Kidney (tissue), 14 donors: ENCODE data around the gene KLKB1. TPM values are rescaled to one million over a fixed set of nuclear protein-coding genes. Genes with fewer than 3 reads are reported as not detected.
"Not testable (repeated sequence)": the region's sequence is repeated elsewhere in the genome, so short reads cannot be mapped to it uniquely, and the experiment has no call there.

ENCODE experiments used
- DNase-seq, 5 donors: peaks; one replicate each; pipeline ENCODE4 v3.0.0-alpha.2; 2013 to 2020
- FAIRE-seq: peaks from 2 replicates; lab custom pipeline; 2012; peaks lifted over from hg19 to GRCh38; lab: Jason Lieb, UNC
- H3K27ac ChIP-seq, 2 donors: one replicate each; pipeline ENCODE4 v1.7.0; 2013; ENCODE audit warnings: low read depth in 2 of 2, low read length in 2 of 2, inconsistent platforms in 1 of 2
- H3K27me3 ChIP-seq: one replicate; pipeline ENCODE4 v1.7.1; 2013; ENCODE audit warnings: low read length, inconsistent platforms; ENCODE audit not compliant: control insufficient read depth, insufficient read depth
- H3K36me3 ChIP-seq, 3 donors: one replicate each; pipeline versions ENCODE4 v1.7.0 to v1.7.1; 2013; ENCODE audit warnings: low read length in 3 of 3, control low read depth in 1 of 3, inconsistent platforms in 1 of 3; ENCODE audit not compliant: insufficient read depth in 3 of 3, control insufficient read depth in 2 of 3
- H3K4me1 ChIP-seq, 3 donors: one replicate each; pipeline versions ENCODE4 v1.7.0 to v1.7.1; 2013; ENCODE audit warnings: low read length in 3 of 3, inconsistent platforms in 1 of 3, low read depth in 1 of 3; ENCODE audit not compliant: control insufficient read depth in 2 of 3, insufficient read depth in 2 of 3
- H3K4me3 ChIP-seq, 3 donors: one replicate each; pipeline versions ENCODE4 v1.7.0 to v1.8.1; 2013; ENCODE audit warnings: low read length in 3 of 3, control low read depth in 1 of 3, inconsistent platforms in 1 of 3
- H3K9ac ChIP-seq, 3 donors: one replicate each; pipeline versions ENCODE4 v1.7.0 to v1.7.1; 2013; ENCODE audit warnings: low read length in 3 of 3, control low read depth in 1 of 3, inconsistent platforms in 1 of 3
- H3K9me3 ChIP-seq, 3 donors: one replicate each; pipeline versions ENCODE4 v1.7.0 to v1.7.1; 2013; ENCODE audit warnings: low read length in 3 of 3, control low read depth in 1 of 3, inconsistent platforms in 1 of 3; ENCODE audit not compliant: control insufficient read depth in 2 of 3, insufficient read depth in 1 of 3
- intact Hi-C: fragments of 100-400 bp; cut with DNase I; formaldehyde crosslinking; loops from one replicate; pipeline ENCODE4 v1.11.1; 2022
- polyA plus RNA-seq: library from polyadenylated mRNA; stranded (reverse); fragments of 350-450 nt; fragmentation: Illumina TruSeq; extraction: RNeasy Lipid Tissue Mini Kit (QIAGEN cat#74804); gene quantifications from one replicate; pipeline ENCODE4 v1.2.3, GENCODE V29; 2014; ENCODE audit warnings: low read depth, low replicate concordance; ENCODE audit not compliant: insufficient read depth
- total RNA-seq: library from RNA; stranded (reverse); fragmentation: NEBNext Ultra II Directional; extraction: Animal tissue kit (Norgen Biotek cat#: 25700); gene quantifications from one replicate; pipeline ENCODE4 v1.2.1, GENCODE V29; 2021
- TF ChIP-seq, protein P1 (sequence below): IDR thresholded peaks from 3 replicates; pipeline ENCODE4 v1.5.1; 2012; ENCODE audit warnings: mild to moderate bottlenecking, moderate library complexity, borderline replicate concordance; ENCODE audit not compliant: insufficient read depth; ENCODE audit errors: extremely low read depth
- donor health status: control.
- donor health status: control.
- donor health status: control.
- donor health status: control.
- donor health status: control.
- donor health status: DM: yes; HTN: yes; CAD: no.
- donor health status: Normal renal cell carcinoma (clear cell type).

The KLKB1 gene
- total and polyA plus RNA-seq, 2 donors from 2014 or later = 2.1 to 5.7 TPM

DNA sequence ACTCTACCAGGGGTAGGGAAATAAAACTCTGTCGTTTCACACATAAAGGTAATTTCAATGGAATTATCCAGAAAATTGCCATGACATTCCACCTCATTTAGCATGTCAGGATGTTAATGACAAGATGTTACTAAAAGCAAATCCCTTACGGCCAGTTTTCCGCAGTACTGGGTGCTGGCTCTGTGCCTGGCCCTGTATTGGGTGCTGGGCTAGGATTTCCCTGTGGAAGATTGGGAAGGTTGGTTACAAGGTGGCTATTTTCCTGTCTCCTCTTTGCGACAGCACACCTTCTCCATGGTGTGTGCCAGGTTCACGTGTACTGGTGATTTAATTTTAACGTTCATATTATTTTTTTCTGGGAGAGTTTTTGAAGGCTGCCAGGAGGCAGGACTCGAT is 13.1 kb downstream of the KLKB1 start:
- FAIRE-seq = no peak
- DNase-seq = no peak
- H3K27me3 ChIP-seq = no peaks in the 10 kb centered on the region
- H3K27ac ChIP-seq = no peak overlapping the region
- no peak overlapping the region for H3K4me3 ChIP-seq
- TF ChIP-seq, protein P1, sequence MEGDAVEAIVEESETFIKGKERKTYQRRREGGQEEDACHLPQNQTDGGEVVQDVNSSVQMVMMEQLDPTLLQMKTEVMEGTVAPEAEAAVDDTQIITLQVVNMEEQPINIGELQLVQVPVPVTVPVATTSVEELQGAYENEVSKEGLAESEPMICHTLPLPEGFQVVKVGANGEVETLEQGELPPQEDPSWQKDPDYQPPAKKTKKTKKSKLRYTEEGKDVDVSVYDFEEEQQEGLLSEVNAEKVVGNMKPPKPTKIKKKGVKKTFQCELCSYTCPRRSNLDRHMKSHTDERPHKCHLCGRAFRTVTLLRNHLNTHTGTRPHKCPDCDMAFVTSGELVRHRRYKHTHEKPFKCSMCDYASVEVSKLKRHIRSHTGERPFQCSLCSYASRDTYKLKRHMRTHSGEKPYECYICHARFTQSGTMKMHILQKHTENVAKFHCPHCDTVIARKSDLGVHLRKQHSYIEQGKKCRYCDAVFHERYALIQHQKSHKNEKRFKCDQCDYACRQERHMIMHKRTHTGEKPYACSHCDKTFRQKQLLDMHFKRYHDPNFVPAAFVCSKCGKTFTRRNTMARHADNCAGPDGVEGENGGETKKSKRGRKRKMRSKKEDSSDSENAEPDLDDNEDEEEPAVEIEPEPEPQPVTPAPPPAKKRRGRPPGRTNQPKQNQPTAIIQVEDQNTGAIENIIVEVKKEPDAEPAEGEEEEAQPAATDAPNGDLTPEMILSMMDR = no peak
- H3K9ac ChIP-seq = no peak overlapping the region
- peaks cover 0 to 8% (median 0%) of the 10 kb centered on the region in 3 donors for H3K36me3 ChIP-seq
- no peaks in the 10 kb centered on the region for H3K4me1 ChIP-seq
- no peaks in the 10 kb centered on the region for H3K9me3 ChIP-seq
- intact Hi-C loops = no loop called here

DNA sequence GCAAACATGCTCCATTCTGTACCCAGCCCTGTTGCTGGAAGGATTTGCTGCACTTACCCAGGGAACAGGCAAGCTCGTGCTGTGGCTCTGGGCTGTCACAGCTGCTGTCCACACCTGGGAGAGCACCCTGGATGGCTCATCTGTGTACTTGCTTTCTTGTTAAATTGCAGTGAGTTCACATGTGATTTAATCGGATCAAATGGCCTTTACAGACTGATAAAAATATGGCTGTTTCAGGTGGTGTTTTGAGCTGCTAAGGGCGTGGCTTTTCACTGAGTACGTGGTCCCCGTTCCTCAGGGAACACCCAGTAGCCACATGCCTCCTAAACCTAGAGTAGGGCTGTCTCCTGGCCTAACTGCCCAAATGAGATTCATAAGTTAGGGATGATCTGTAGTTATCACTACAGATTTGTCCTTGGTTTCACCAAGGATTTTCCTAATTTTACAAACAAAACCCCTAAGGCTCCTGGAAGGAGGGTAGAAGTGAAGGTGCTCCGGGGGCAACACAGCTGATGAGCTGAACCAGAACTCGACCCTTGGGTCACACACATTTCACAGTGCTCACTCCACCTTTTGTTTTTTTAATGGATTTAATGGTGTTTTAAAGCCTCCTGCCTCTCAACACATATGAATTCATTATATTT is 13.7 kb downstream of the KLKB1 start:
- FAIRE-seq (no peak), DNase-seq (no peak)
- no peaks in the 10 kb centered on the region for H3K27me3 ChIP-seq
- H3K27ac ChIP-seq = no peak overlapping the region
- no peaks in the 10 kb centered on the region for H3K9me3 ChIP-seq
- intact Hi-C loops = no loop called here
- H3K4me1 ChIP-seq = no peaks in the 10 kb centered on the region
- no peak overlapping the region for H3K9ac ChIP-seq
- TF ChIP-seq, protein P1 = no peak
- no peak overlapping the region for H3K4me3 ChIP-seq
- peaks cover 0 to 8% (median 0%) of the 10 kb centered on the region in 3 donors for H3K36me3 ChIP-seq

DNA sequence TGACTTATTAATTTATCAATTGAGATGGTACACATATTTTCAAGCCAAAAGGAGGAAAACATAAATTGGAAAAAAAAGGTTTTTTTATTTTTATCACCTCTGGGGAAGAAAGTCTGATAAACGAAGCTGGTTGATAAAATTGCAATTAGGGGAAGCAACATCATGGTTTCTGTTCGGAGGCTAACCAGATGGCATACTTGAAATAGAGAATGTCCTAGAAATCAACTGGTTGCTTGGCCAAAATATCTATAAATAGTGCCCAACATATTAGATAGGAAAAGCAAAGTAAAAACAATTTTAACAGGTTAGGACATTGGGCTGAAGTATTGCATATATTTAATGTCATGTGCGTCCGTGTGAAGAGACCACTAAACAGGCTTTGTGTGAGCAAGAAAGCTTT is 14.3 kb downstream of the KLKB1 start:
- FAIRE-seq (no peak), DNase-seq (no peak)
- no peaks in the 10 kb centered on the region for H3K27me3 ChIP-seq
- H3K36me3 ChIP-seq = peaks cover 0 to 8% (median 0%) of the 10 kb centered on the region in 3 donors
- H3K9ac ChIP-seq = no peak overlapping the region
- no peak overlapping the region for H3K4me3 ChIP-seq
- intact Hi-C loops = no loop called here
- H3K27ac ChIP-seq = no peak overlapping the region
- TF ChIP-seq, protein P1 = no peak
- H3K4me1 ChIP-seq = no peaks in the 10 kb centered on the region
- no peaks in the 10 kb centered on the region for H3K9me3 ChIP-seq

DNA sequence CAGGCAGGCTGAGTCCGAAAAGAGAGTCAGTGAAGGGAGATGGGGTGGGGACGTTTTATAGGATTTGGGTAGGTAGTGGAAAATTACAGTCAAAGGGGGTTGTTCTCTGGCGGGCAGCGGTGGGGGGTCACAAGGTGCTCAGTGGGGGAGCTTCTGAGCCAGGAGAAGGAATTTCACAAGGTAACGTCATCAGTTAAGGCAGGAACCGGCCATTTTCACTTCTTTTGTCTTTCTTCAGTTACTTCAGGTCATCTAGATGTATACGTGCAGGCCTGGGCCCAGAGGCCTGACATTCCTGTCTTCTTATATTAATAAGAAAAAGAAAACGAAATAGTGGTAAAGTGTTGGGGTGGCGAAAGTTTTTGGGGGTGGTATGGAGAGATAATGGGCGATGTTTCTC is 14.7 kb downstream of the KLKB1 start:
- H3K4me3 ChIP-seq, DNase-seq, intact Hi-C loops, FAIRE-seq, H3K4me1 ChIP-seq, H3K27ac ChIP-seq, H3K36me3 ChIP-seq, H3K9me3 ChIP-seq, H3K27me3 ChIP-seq, H3K9ac ChIP-seq: not testable (repeated sequence)
